Measurements from ENCODE around the gene SPATA25.
"Not testable (repeated sequence)": the region's sequence is repeated elsewhere in the genome, so short reads cannot be mapped to it uniquely, and the experiment has no call there.

DNA sequence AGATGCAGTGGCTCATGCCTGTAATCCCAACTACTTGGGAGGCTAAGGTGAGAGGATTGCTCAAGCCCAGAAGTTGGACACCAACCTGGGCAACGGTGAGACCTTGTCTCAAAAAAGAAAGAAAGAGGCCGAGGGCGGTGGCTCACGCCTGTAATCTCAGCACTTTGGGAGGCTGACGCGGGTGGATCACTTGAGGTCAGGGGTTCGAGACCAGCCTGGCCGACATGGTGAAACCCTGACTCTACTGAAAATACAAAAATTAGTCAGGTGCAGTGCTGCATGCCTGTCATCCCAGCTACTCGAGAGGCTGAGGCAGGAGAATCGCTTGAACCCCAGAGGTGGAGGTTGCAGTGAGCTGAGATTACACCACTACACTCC is 13.3 kb downstream of the SPATA25 start:
- not testable (repeated sequence) for TF ChIP-seq POLR2AphosphoS5, POLR2A, EP300 (IDR thresholded peaks at IDR 0.05)
- TF ChIP-seq, protein P1, sequence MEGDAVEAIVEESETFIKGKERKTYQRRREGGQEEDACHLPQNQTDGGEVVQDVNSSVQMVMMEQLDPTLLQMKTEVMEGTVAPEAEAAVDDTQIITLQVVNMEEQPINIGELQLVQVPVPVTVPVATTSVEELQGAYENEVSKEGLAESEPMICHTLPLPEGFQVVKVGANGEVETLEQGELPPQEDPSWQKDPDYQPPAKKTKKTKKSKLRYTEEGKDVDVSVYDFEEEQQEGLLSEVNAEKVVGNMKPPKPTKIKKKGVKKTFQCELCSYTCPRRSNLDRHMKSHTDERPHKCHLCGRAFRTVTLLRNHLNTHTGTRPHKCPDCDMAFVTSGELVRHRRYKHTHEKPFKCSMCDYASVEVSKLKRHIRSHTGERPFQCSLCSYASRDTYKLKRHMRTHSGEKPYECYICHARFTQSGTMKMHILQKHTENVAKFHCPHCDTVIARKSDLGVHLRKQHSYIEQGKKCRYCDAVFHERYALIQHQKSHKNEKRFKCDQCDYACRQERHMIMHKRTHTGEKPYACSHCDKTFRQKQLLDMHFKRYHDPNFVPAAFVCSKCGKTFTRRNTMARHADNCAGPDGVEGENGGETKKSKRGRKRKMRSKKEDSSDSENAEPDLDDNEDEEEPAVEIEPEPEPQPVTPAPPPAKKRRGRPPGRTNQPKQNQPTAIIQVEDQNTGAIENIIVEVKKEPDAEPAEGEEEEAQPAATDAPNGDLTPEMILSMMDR (IDR thresholded peaks at IDR 0.05): not testable (repeated sequence)
